HG03432 (cell line): ENCODE results near the gene ARHGAP24.
A peak's percentile ranks its signal among the peaks of the same experiment; 100 is the strongest.
"Not testable (repeated sequence)": the region's sequence is repeated elsewhere in the genome, so short reads cannot be mapped to it uniquely, and the experiment has no call there.

Experiments
- ATAC-seq: cut with Tn5 transposase; IDR thresholded peaks from one replicate; pipeline ENCODE4 v1.9.1; 2021; ENCODE audit warnings: mild to moderate bottlenecking, moderate library complexity; ENCODE audit not compliant: unreplicated experiment

The ARHGAP24 gene

GRCh38 chr4:85884251-85884650 lies 409.3 kb downstream of the ARHGAP24 start:
- ATAC-seq, result no peak

DNA sequence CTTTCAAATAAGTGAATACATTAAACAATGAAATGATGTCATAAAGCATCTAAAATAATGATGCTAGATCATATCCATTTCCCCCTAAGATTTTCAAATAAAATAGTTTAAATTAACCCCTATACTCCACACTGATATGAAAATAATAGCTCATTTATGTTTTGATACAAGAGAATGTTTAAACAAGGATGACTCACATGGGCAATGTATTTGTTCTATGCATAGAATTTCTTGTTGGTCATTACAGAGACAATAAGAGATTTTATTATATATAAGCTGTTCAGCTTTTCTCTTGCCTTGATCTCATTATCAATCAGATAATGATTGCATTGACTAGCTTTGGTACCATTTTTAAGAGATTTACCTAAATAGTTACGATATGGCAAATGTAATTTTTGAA lies 411.7 kb downstream of the ARHGAP24 start:
- ATAC-seq, result no peak

GRCh38 chr4:85889314-85889713 lies 414.4 kb downstream of the ARHGAP24 start:
- ATAC-seq, result no peak

DNA sequence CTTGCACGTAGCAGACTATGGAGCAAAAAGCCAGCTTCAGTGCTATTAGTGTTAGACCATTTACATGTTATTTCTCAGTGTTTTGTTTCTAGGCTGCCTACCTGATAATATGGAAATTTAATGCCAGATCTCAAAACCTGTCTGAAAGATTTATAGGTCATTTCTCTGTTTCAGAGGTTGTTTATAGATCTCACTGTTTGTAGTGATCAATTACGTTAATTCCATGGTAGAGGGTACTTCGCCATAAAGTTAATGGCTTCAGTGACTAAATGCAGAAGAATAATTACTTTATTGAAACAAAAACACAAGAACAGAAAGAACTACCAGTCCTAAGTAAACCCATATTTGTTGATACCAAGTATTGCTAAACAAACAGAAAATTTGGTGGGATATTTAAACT lies 420.8 kb downstream of the ARHGAP24 start:
- ATAC-seq, result no peak

DNA sequence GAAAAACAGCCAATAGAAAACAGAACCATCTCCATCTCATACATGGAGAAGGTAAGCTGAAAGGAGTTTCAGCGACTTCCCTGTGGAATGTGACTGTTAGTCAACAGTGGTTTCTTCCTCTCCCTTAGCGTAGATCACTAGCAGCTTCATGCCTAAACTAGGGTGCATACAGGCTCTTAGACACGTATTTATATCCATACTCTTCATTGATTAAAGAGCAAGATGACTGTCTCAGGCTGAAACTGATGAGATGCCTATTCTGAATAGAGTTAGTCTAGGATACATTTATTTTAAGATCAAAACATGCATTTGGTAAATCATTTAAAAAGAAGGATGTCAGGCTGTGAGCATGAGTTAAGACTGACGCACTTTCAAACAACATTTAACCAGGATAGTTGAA lies 423.3 kb downstream of the ARHGAP24 start:
- ATAC-seq, result no peak

GRCh38 chr4:85901500-85901899 lies 426.6 kb downstream of the ARHGAP24 start:
- ATAC-seq, result no peak

DNA sequence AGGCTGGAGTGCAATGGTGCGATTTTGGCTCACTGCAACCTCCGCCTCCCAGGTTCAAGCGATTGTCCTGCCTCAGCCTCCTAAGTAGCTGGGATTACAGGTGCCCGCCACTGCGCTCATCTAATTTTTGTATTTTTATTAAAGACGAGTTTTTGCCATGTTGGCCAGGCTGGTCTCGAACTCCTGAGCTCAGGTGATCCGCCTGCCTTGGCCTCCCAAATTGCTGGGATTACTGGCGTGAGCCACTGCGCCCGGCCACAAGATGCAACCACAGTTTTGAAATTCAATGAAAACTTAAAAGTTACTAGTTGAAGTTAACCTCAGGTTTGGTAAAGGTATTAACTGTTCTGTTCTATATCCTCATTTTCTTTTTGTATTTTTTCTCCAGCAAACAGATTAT lies 427.7 kb downstream of the ARHGAP24 start:
- not testable (repeated sequence) for ATAC-seq

DNA sequence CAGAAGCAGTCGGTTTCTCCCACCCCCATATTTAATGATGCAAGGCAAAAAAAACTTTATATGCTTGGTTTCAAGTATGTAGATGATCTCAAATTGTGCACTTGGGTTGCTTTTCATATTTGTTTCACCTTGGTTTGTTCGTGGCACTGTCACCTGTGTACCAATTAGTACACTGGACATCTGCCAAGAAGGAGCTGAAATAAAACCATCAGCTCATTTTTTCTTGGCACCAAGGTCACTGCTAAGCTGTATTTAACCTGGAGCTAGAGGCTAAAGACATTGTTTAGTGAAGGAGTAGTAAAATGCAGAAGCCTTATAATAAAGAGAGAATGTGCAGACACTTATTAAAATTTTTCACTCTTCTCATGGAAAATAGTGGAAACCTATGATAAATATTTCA lies 430.8 kb downstream of the ARHGAP24 start:
- no peak for ATAC-seq

DNA sequence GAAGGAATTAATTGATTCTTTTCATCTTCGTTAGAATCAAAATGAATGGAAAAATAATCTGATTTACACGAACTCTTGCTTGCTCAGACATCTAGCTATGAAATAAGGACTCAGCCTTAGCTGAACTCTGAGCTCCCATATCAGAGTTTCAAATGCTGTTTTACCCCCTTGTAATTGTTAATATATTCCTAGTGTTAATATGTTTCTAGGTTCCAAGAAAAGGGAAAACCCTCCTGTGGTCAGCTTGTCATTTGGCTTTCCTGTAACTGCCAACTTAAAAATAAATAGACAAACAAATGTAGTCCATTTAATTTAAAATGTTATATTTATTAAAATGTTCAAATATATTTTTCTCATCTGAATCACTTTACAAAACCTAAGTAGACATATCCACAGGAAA lies 432.1 kb downstream of the ARHGAP24 start:
- no peak for ATAC-seq

- ATAC-seq, result no peak
Observed at GRCh38 chr4:85909851-85910250, 434.9 kb downstream of the ARHGAP24 start.

GRCh38 chr4:85910985-85911384 lies 436.0 kb downstream of the ARHGAP24 start:
- no peak for ATAC-seq

DNA sequence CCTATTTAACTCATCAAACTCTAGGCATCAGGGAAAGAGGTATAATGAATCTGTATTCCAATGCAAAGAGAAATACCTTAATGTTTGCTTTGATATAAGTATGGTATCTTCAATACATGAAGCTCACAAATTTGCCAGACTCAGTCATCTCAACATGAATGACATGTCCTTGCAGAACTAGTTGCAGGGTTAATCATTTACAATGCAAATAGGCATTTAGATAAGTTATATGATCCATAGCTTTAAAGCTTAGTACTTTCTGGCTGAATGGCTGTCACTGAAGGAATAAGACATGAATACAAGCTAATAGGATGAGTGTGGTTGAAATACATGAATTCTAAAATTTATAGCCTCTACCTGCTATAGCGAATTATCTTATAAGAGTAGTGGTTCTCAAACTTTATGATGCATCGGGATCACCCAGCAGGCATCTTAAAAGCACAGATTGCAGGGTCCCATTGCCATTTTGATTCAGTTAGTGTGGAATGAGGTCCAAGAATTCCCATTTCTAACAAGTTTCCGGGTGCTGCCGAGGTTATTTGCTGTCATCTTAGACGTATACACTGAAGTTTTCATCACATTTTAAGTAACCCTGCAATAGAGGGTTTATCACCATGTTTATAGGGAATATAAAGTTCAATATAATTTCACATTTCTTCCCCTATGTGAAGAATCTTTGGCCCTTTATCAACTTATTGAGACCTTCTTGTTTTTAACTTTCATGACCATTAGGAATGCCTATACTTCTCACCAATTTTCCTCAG lies 439.2 kb downstream of the ARHGAP24 start:
- ATAC-seq, result no peak

GRCh38 chr4:85915570-85915969 lies 440.6 kb downstream of the ARHGAP24 start:
- not testable (repeated sequence) for ATAC-seq

GRCh38 chr4:85919200-85919887 lies 444.4 kb downstream of the ARHGAP24 start:
- ATAC-seq, result no peak

DNA sequence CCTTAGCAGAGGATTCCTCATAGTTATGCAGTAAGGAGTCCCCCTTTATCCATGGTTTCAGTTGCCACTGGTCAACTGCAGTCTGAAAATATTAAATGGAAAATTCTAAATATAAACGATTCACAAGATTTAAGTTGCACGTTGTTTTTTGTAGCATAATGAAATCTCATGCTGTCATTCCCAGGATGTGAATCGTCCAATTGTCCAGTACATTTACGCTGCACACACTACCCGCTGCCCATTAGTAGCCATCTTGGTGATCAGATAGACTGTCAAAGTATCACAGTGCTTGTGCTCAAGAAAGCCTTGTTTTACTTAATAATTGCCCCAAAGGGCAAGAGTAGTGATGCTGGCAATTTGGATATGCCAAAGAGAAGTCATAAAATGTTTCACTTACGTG lies 450.1 kb downstream of the ARHGAP24 start:
- ATAC-seq, result no peak

DNA sequence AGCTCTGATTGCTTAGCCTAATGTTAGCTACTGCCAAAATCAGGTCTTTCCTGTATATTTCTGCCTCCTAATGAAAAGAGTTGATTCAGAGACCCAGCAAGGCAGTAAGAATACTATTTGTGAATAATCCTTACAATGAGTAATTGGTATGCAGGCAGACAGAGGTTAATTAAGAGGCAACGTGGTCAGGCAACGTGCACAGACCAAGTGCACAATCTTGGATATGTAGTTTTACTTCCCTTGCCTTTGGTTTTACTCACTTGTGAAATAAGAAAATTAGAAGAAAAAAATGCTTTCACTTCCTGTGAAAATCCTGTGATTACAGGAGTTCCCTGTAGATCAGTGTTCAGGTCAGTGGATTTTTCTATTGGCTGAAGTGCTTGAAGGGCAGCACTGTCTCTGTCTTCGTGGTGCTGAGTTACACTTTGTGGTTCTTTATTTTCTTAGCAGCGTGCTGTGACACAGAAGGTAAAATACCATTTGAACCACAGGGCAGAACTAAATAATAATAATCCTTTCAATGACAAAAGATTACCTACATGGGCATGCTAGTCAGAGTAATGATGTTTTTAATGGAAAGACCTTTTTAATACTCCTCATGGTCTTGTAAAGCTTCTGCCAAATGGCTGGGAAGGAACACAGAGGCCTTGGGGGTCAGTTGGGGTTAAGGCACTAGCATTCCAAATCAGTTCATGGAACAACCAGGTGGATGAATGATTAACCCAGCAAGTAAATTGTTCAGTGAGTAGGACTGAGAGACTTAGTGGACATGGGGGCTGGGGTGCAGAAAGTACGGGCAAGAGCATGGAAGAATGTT lies 454.0 kb downstream of the ARHGAP24 start:
- peak; percentile 66 for ATAC-seq

GRCh38 chr4:85929961-85930665 lies 455.2 kb downstream of the ARHGAP24 start:
- no peak for ATAC-seq

DNA sequence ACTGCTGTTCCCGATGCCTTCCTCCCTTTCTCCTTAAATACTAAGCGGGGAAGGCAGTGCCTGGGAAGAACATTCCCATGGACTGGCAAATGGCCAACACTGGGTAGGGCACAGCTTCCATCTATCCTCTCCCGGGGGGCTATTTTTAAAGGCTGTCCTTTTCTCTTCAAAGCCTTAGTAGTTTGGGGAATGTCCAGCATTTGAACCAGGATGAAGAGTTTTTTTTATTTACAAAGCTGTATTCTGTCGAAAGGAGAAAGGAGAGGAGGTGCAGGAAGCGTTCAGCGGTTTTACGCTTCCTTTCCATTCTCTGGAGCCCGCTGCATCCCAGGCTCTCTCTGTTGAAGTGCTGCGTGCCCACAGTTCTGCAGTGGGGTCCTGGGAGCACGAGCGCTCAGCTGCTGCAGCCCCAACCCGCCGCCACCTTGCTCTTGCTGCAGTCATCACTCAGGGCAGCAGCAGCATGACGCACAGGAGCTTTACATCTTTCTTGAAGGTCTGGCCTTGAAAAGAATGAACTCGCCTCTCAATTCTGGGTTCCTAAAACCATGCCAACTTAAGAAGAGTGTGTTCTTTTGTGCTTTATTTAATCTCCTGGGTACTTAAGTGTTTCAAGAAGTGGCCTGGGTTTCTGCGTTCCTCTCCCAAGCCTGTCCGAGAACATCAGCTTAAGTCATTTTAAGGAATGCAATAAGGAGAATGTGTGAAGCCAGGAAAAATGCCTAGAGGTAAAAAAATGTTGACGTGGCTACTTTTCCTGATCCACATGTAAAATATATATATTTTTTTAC lies 457.7 kb downstream of the ARHGAP24 start:
- no peak for ATAC-seq

DNA sequence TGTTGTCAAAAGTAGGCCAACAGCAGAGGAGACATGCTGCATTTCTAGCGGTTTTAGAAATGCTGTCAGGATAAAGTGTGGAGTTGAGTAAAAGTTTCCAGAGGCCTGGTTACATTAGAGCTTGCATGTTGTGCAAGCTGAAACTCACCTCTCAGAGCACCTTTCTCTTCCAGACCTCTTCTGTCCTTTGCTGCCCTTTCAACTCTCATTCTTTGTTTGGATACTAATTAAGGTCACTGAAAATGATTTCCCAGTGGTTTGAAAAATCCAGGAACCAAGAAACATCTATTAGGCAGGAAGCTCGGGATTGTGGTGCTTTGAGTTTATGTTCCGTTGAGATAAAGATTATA lies 458.3 kb downstream of the ARHGAP24 start:
- no peak for ATAC-seq

DNA sequence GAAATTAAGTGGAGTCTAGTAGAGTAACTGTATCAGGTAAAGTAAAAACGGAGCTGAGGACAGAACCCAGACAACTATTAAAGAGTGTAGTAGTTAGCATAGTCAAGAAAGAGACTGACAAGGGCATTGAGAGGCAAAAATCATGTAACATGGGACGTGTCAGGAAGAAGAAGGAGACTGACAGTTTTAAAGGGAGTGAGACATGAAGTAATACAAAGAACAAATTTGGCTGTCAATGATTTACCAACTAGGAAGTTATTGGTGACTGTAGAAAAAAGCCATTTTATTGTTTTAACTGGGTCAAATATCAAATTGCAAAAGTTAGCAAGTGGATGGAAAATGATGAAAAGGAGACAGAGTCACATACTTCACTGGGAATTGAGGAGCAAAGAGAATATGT lies 462.6 kb downstream of the ARHGAP24 start:
- no peak for ATAC-seq
